Activated CD4-positive, alpha-beta T cell treated with anti-CD3 and anti-CD28 coated beads, Interleukin-2, amount 50 U/mL, for 48 hours (primary cell): ENCODE results near the gene FGF21.
A peak's percentile ranks its signal among the peaks of the same experiment; 100 is the strongest.

Experiments used
- DNase-seq, 2 experiments: peaks; one replicate each; pipeline ENCODE4 v3.0.0-alpha.2; 2020

Gene FGF21

DNA sequence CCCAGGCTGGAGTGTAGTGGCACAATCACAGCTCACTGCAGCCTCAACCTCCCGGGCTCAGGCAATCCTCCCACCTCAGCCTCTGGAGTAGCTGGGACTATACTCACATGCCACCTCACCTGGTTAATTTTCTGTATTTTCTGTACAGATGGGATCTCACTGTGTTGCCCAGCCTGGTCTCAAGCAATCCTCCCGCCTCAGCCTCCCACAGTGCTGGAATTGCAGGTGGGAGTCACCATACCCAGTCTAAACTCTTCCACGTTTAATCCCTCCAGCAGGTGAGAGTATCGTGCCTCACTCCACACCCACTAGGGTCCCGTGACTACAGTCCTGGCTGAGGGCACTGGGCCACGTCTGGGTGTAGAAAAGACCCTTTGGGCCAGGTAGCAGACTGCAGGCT is 39.0 kb downstream of the FGF21 start:
- DNase-seq = no peak

DNA sequence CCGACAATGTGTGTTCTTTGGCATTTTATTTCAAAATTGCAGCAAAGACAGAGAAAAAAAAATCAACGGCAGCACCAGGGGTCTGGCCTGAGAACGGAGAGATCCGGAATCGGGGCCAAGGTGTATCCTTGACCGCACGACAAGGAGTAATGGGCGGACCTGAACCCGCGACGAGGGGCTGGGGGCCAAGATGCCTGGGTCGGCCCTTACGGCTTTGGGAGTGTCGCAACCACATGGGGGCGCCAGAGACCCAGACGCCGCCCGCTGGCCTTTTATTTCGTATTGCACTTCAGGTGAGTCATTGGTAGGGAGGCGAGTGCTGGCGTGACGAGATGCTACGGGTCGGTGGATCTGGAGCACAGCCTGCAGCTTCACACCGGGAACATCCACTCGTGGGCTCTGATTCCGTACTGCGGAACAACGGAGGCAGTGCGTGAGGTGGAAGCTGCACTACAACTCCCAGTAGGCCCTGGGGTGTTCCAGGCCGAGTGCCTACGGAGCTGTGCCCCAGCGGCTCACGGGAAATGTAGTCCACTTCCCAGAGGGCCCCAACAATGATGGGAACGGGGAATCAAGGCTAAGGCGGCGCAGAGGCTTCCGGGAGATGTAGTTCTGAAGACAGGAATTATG is 39.8 kb downstream of the FGF21 start:
- DNase-seq = peak; percentile 81 to 87

DNA sequence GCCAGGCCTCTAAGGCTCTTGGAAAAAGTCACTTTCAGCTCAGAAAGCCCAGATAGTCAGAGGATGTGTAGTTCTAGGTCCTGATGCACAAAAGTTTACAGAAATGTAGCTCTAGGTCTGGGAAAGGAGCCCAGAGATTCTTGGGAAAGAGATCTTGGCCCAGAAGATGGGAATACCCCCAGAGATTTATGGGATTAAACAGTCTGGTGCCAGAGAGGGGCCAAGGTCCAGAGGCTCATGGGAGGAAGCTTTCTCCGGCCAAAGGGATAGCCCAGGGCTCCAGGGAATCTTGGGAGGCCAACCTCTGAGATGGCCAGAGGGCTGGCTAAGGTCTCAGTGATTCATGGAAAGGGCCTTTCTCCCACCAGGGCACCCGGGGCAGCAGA is 40.4 kb downstream of the FGF21 start:
- no peak for DNase-seq

DNA sequence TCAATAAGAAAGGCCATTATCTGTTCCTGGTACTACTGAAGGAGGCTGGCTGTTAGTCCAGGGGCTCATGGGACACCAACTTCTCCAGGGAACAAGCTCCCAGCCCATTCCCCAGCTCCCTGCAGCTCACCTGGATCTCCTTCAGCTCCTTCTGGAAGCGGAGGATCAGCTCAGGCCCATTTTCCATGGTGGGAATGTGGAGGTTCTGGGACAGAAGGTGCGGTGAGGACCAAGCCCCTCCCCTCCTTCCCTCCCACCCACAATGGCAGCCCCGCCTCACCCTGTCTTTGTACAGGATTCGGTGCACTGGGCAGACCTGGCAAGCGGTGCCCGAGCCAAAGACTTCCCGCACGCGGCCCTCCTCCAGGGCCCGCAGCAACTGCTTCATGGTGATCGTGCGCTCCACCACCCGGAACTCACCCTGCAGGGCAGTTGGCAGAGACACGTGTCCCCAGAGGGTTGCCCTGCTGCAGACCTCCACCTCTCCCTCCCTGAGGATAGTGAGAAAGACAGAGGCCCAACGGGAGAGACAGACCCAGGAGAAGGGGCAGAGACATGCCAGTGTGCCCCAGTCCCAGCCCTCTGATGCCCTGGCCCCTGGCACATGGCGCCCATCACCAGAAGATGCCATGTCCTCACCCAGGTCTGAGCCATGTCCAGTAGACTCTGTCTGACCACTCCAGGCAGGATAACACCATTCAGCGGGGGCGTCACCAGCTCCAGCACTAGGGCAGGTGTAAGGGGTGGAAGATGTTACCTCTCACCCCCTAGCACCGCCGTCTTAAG is 41.2 kb downstream of the FGF21 start:
- no peak for DNase-seq

DNA sequence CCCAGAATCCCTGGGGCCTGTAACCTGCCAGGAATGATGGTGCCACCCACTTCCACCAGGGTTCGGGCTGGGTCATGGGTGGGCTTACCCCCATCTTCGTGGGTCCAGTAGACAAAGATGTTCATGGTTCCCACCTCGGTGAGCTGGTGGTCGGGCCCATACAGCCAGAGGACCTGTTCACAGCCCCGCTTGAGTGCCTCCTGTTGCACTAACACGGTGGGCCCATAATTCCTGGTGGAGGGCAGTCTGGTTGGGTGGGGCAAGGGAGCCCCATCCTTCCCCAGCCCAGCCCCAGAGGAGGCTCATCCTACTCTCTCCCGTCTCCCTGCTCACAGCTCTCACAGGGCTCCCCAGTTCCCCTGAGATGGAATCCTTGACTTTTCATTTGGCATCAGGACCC is 41.8 kb downstream of the FGF21 start:
- no peak for DNase-seq

DNA sequence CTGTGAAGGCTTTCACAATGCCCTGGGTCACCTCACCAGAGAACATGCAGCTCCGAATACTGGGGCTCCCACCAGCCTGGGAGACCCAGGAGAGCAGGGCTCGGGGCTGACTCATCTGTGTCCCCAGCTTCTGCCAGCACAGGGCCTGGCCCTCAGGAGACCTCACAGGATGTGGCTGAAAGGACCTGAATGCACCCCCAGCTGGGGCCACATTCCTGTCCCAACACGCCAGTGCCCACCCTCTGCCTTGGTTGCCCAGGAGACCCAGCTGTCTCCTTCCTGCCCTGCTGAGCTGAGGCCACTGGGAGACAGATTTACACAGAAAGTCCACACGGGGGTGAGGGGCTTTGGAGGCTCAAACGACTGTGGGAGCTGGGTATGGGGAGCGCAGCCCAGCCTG is 43.6 kb downstream of the FGF21 start:
- no peak for DNase-seq

DNA sequence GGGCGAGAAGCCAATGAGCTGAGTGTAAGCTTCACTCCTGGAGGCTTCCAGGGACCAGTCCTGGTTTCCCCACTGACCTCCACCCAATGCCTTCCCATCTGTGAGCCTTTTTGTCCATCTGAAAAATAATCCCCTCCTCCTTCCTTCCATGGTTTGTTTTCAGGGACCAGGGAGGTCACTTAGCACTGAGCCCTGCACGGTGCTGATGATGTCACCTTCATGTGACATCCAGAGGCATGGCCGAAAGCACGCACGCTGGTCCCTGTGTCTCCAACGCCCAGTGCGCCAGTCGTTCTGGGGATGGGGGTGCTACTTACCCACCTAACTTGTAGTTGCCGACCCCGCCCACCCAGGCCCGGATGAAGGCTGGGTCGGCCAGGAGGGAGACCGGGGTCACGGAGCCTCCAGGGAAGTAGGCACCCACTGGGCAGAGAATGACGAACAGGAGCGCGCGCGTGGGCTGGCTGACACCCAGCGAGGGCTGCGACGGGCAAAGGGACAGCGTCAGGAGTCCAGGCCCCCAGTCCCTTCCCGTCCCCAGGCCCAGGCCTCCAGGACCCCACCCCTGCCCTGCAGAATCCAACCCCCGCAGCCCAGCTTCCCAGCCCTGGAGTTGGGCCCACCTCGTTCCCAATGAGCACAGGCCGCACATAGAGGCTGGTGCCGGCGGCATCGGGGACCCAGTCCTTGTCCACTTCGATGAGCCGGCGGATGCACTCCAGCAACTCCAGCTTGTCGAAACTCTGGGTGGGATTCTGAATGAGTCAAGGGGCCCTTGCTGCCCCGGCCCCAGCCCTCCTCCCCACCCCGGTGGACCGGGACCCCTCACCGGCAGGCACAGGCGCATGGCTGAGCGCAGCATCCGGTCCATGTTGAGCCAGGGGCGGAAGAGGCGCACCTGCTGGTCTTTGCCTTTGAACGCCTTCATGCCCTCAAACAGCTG is 44.3 kb downstream of the FGF21 start:
- no peak for DNase-seq

DNA sequence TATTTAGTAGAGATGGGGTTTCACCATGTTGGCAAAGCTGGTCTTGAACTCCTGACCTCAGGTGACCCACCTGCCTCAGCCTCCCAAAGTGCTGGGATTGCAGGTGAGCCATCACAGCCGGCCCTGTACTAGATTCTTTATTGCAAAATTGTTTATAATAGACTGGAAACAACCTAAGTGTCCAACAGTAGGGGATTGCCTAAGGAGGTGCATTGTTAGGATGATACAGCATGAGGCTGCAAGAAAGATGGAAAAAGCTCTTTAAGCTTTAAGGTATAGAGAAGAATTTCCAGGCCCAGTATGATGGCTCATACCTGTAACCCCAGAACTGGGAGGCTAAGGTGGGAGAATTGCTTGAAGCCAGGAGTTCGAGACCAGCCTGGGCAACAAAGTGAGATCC is 47.3 kb downstream of the FGF21 start:
- no peak for DNase-seq

DNA sequence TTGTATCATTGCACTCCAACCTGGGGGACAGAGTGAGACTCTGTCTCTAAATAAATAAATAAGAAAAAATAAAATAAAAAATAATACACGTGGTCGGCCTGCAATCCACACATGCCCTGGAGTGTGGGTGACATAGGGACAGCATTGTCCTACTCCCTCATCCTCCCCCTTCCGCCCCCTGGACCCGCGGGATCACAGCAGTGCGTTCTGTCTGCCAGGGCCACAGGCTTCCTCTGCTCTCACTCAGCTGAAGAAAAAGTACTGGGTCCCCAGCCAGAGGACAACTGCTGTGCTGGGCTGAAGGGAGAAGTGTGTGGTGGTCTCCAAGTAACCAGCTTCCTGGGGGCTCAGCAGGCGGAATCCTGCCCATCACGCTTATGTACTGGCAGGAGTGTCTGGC is 49.2 kb downstream of the FGF21 start:
- DNase-seq = no peak

DNA sequence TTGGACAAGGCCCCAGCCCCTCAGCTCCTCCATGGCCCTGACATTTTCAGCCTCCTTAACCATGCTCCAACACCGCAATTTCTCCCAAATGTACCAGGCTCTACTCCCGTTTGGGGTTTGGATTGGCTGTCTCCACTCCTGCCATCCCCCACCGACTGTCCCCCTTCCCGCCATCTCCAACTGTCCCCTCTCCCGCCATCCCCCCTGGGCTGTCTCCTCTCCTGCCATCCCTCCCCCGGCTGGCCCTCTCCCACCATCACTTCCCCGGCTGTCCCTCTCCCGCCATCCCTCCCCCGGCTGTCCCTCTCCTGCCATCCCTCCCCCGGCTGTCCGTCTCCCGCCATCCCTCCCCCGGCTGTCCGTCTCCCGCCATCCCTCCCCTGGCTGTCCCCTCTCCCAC is 50.1 kb downstream of the FGF21 start:
- no peak for DNase-seq

DNA sequence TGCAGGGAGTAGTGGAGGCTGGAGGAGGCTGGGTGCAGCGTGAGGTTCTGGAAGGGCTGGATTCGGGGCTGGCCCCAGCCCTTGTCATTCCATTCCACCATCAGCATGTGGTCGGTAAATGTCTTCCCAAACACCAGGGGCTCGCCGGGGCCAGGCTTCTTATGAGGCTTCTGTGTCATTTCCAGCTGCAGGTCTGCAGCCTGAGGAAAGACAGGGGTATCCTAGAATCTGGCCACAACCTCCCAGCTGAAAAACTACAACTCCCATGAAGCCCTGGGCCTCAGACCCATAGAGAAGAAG is 51.1 kb downstream of the FGF21 start:
- DNase-seq = peak in 1 of 2 experiments; percentile 38

DNA sequence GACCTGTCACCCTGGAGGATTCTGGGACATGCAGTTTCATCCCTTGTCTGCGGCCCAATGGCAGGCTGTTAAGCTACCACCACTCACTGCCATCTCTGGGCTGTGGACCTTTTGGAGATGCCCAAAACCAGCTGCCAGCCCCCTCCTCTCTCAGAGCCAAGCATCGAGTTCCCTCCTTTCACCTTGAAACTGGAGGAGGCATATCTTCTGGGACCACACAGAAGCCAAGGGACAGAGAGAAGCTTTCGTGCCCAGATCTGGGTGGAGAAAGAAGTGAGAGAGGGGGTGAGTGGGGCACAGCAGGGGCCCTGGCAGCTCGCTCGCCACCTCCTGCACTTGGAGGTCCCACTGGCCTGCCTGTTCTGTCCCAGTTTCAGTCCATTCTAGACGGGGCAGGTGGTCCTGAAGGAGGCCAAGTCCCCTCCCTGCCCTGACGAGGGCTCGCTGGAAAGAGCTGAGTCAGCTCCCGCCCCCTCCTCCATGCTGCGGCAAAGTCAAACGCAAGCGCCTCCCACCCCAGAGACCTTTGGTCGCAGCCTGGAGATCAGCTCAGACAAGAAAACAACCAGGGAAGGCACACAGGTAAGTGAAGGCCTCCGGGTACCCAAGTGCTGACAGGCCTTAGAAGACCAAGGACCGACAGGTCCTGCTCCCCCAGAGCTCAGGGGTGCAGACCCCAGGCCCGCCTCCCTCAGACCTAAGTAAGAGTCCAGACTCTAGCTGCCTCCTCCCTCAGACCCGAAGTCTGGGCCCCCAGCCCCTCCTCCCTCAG is 51.7 kb downstream of the FGF21 start:
- DNase-seq = no peak

DNA sequence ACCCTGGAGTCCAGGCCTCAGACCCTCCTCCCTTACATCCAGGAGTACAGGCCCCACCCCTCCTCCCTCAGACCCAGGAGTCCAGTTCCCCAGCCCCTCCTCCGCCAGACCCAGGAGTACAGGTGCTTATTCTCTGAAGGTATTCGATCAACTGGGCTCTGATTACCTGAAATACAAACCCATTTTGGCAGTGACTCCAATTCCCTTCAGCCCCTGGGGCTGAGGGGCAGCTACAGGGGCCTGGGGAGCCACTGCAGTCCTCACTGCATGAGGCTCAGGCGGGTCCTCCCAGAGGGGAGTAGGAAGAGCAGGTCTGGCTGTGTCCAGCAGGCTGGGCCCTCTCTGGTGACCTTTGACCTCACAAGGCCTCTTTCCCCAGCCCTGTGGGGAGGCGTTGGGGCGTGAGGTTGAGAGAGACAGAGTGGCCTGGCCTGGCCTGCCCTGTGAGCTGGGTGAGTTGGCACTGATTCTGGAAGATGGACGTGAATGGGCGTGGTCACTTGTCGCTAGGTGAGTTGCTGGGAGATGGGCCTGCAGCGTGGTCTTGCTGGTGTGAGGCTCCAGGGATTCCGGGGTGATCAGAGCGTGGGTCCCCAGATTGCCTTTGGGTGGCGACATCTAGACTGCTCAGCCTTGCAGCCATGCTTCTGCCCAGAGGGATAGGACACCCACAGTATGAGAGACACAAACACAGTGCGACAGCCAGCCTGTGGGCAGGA is 52.4 kb downstream of the FGF21 start:
- DNase-seq = no peak
